Measurements from ENCODE around the gene HOXC11. TPM values are rescaled to one million over a fixed set of nuclear protein-coding genes. Genes with fewer than 3 reads are reported as not detected.

The HOXC11 gene
- total RNA-seq, 4 donors from 2014 or later = not detected

- Histone ChIP-seq H3K9me3 (no peaks in the 10 kb centered on the region), H3K36me3 (no peaks in the 10 kb centered on the region), H3K4me1 (peaks cover 12 to 32% (median 16%) of the 10 kb centered on the region in 4 donors), H3K27me3 (peaks cover 100% of the 10 kb centered on the region), H3K27ac (no peak overlapping the region), H3K4me3 (no peak overlapping the region)
- in situ Hi-C loops (cut with MboI; ENCODE audit: low pct_ligation_motif_present in 1 of 4, low pct_unique_long_range_greater_than_20kb in 1 of 4, low sequenced_read_pairs in 3 of 4) = loop anchor here in 1 of 4 donors (10.0 kb wide), 1 partner anchor 174 kb away; no protein-coding TSS in a partner anchor
- intact Hi-C loops (cut with DNase I; ENCODE audit: low total_unique reads) = no loop called here
- no peak for TF ChIP-seq EP300 (IDR thresholded peaks at IDR 0.05; ENCODE audit: low read depth)
- no peak for DNase-seq
- WGBS, 2 donors (ENCODE audit: low coverage in 1 of 2) = 72 to 74% methylated on average over 12 to 23 of the region's 23 CpGs
Observed at GRCh38 chr12:54020591-54021405, 47.9 kb downstream of the HOXC11 start.

GRCh38 chr12:54021432-54022013 lies 48.6 kb downstream of the HOXC11 start:
- no peaks in the 10 kb centered on the region for H3K36me3 ChIP-seq
- H3K27ac ChIP-seq = no peak overlapping the region
- in situ Hi-C loops (cut with MboI; ENCODE audit: low pct_ligation_motif_present in 1 of 4, low pct_unique_long_range_greater_than_20kb in 1 of 4, low sequenced_read_pairs in 3 of 4) = loop anchor here in 1 of 4 donors (10.0 kb wide), 1 partner anchor 173 kb away; no protein-coding TSS in a partner anchor
- peaks cover 10 to 33% (median 16%) of the 10 kb centered on the region in 4 donors for H3K4me1 ChIP-seq
- intact Hi-C loops (cut with DNase I; ENCODE audit: low total_unique reads) = no loop called here
- H3K9me3 ChIP-seq = no peaks in the 10 kb centered on the region
- H3K27me3 ChIP-seq = peaks cover 100% of the 10 kb centered on the region
- H3K4me3 ChIP-seq = no peak overlapping the region
- TF ChIP-seq EP300 (IDR thresholded peaks at IDR 0.05; ENCODE audit: low read depth) = no peak
- TF ChIP-seq CTCF (IDR thresholded peaks at IDR 0.05) = no peak
- TF ChIP-seq POLR2AphosphoS5 (IDR thresholded peaks at IDR 0.05) = no peak
- no peak for TF ChIP-seq POLR2A (IDR thresholded peaks at IDR 0.05)
- WGBS, 2 donors (ENCODE audit: low coverage in 1 of 2) = 15 to 19% methylated on average over 6 to 16 of the region's 16 CpGs
- no peak for DNase-seq

GRCh38 chr12:54022960-54023884 lies 50.3 kb downstream of the HOXC11 start:
- Histone ChIP-seq H3K27me3 (peaks cover 100% of the 10 kb centered on the region), H3K4me1 (peaks cover 0 to 25% (median 5%) of the 10 kb centered on the region in 4 donors), H3K9me3 (no peaks in the 10 kb centered on the region), H3K4me3 (no peak overlapping the region), H3K36me3 (no peaks in the 10 kb centered on the region), H3K27ac (no peak overlapping the region)
- in situ Hi-C loops (cut with MboI; ENCODE audit: low pct_ligation_motif_present in 1 of 4, low pct_unique_long_range_greater_than_20kb in 1 of 4, low sequenced_read_pairs in 3 of 4) = loop anchor here in 1 of 4 donors (10.0 kb wide), 1 partner anchor 172 kb away; no protein-coding TSS in a partner anchor
- WGBS, 2 donors (ENCODE audit: low coverage in 1 of 2) = 19 to 43% methylated on average over 4 to 8 of the region's 8 CpGs
- no peak for TF ChIP-seq CTCF (IDR thresholded peaks at IDR 0.05)
- TF ChIP-seq POLR2AphosphoS5 (IDR thresholded peaks at IDR 0.05) = no peak
- no peak for TF ChIP-seq POLR2A (IDR thresholded peaks at IDR 0.05)
- TF ChIP-seq EP300 (IDR thresholded peaks at IDR 0.05; ENCODE audit: low read depth) = no peak
- intact Hi-C loops (cut with DNase I; ENCODE audit: low total_unique reads) = no loop called here
- no peak for DNase-seq

GRCh38 chr12:54024127-54024526 lies 51.2 kb downstream of the HOXC11 start:
- 60 to 66% methylated on average over 5 to 17 of the region's 17 CpGs for WGBS, 2 donors (ENCODE audit: low coverage in 1 of 2)
- intact Hi-C loops (cut with DNase I; ENCODE audit: low total_unique reads) = no loop called here
- in situ Hi-C loops (cut with MboI; ENCODE audit: low pct_ligation_motif_present in 1 of 4, low pct_unique_long_range_greater_than_20kb in 1 of 4, low sequenced_read_pairs in 3 of 4) = loop anchor here in 1 of 4 donors (10.0 kb wide), 1 partner anchor 171 kb away; no protein-coding TSS in a partner anchor
- Histone ChIP-seq H3K4me1 (peaks cover 4 to 30% (median 8%) of the 10 kb centered on the region in 4 donors), H3K4me3 (no peak overlapping the region), H3K36me3 (no peaks in the 10 kb centered on the region), H3K27ac (no peak overlapping the region), H3K27me3 (peaks cover 100% of the 10 kb centered on the region), H3K9me3 (no peaks in the 10 kb centered on the region)
- no peak for DNase-seq
- TF ChIP-seq EP300 (IDR thresholded peaks at IDR 0.05; ENCODE audit: low read depth) (no peak), POLR2AphosphoS5 (IDR thresholded peaks at IDR 0.05) (no peak), CTCF (IDR thresholded peaks at IDR 0.05) (no peak), POLR2A (IDR thresholded peaks at IDR 0.05) (no peak)

Measured in transverse colon (tissue), 4 donors.